ENCODE data around the gene PLA2G4D. TPM values are rescaled to one million over a fixed set of nuclear protein-coding genes. Genes with fewer than 3 reads are reported as not detected.

Gene PLA2G4D
- total and polyA plus RNA-seq, 10 of the 15 experiments (the other 5 are each of a cell fraction or from before 2014, with no cell fraction given), result 0.03 TPM; not detected in 9

- no peak for DNase-seq (ENCODE audit: low read depth, low spot score)
- Histone ChIP-seq H3K9me3 (replicated peaks; ENCODE audit: control insufficient read depth, insufficient read depth, low read length) (no peaks in the 10 kb centered on the region), H3K4me1 (ENCODE audit: control insufficient read depth, insufficient read depth, low read length) (no peaks in the 10 kb centered on the region), H3K27me3 (replicated peaks in 1 of 2; ENCODE audit: control insufficient read depth in 2 of 2, insufficient read depth in 2 of 2, low read length in 1 of 2) (no peaks in the 10 kb centered on the region; a peak in 1 of 4 replicates), H2AFZ (ENCODE audit: control insufficient read depth, low read depth, low read length) (no peak overlapping the region), H3K9ac (ENCODE audit: control insufficient read depth, insufficient read depth, low read length) (no peak overlapping the region), H4K20me1 (ENCODE audit: control insufficient read depth, insufficient read depth) (no peaks in the 10 kb centered on the region), H3K36me3 (ENCODE audit: control insufficient read depth in 2 of 2, insufficient read depth in 2 of 2, low read length in 1 of 2) (no peaks in the 10 kb centered on the region), H3K79me2 (ENCODE audit: control insufficient read depth, insufficient read depth, low read length) (no peaks in the 10 kb centered on the region), H3K4me2 (ENCODE audit: control insufficient read depth, insufficient read depth) (no peak overlapping the region), H3K27ac (ENCODE audit: control insufficient read depth, insufficient read depth) (no peak overlapping the region), H3K4me3 (no peak overlapping the region)
- FAIRE-seq, result no peak
- CTCF ChIA-PET, result interaction anchor here (0.6 to 2.9 kb wide), 6 partner anchors 9 to 83 kb away, joined by 3 to 11 read pairs (median 3); no protein-coding TSS in a partner anchor
- 28% methylated on average over 11 of the region's 11 CpGs for WGBS (ENCODE audit: insufficient coverage, insufficient replicate concordance, low lambda C conversion rate, missing lambda C conversion rate)
- ATAC-seq, result no peak
- intact Hi-C loops (cut with micrococcal nuclease; ENCODE audit: unreplicated experiment) (no loop called here), in situ Hi-C loops (cut with MboI) (no loop called here)
- POLR2A ChIA-PET, result interaction anchor here (0.6 kb wide), 1 partner anchor 184 kb away, joined by 3 read pairs; no protein-coding TSS in a partner anchor
- RAD21 ChIA-PET (ENCODE audit: unreplicated experiment), result no interaction called here
- no TSS peak for BruUV-seq (replicated peaks)
- TF ChIP-seq SREBF2 (IDR thresholded peaks at IDR 0.05; ENCODE audit: low read length), result no peak
- no peak for TF ChIP-seq IKZF2 (IDR thresholded peaks at IDR 0.05)
- TF ChIP-seq USF1 (IDR thresholded peaks at IDR 0.05; ENCODE audit: borderline replicate concordance, extremely low read length, insufficient read depth, low read depth, low read length), result no peak
- TF ChIP-seq SMC3 (IDR thresholded peaks at IDR 0.05; ENCODE audit: borderline replicate concordance, low read length), result no peak
- no peak for TF ChIP-seq LARP7 (IDR thresholded peaks at IDR 0.05)
- no peak for TF ChIP-seq BACH1 (IDR thresholded peaks at IDR 0.05; ENCODE audit: borderline replicate concordance)
- TF ChIP-seq CBX3 (IDR thresholded peaks at IDR 0.05; ENCODE audit: borderline replicate concordance, low read depth), result no peak
- TF ChIP-seq ZNF592 (IDR thresholded peaks at IDR 0.05), result no peak
- TF ChIP-seq CREM (IDR thresholded peaks at IDR 0.05; ENCODE audit: low read depth), result no peak
- TF ChIP-seq ZSCAN29 (IDR thresholded peaks at IDR 0.05), result no peak
- no peak for TF ChIP-seq ZNF274 (IDR thresholded peaks at IDR 0.05; ENCODE audit: insufficient read depth, insufficient read length)
- TF ChIP-seq NR2F1 (conservative IDR thresholded peaks at IDR 0.05), result no peak
- no peak for TF ChIP-seq RB1 (IDR thresholded peaks at IDR 0.05; ENCODE audit: borderline replicate concordance)
- no peak for TF ChIP-seq TCF3 (IDR thresholded peaks at IDR 0.05; ENCODE audit: borderline replicate concordance, insufficient read depth, low read depth, low read length)
- no peak for TF ChIP-seq ZBED1 (IDR thresholded peaks at IDR 0.05; ENCODE audit: borderline replicate concordance)
- SMC1A ChIA-PET (ENCODE audit: uncharacterized antibody, unreplicated experiment), result no interaction called here
Observed at GRCh38 chr15:42072141-42072685, 22.1 kb downstream of the PLA2G4D start.

Data from GM12878 (cell line).